Large intestine (tissue), 3 donors: ENCODE measurements around the gene FGGY. TPM values are rescaled to one million over a fixed set of nuclear protein-coding genes. Genes with fewer than 3 reads are reported as not detected.
A peak's percentile ranks its signal among the peaks of the same experiment; 100 is the strongest.

Source experiments
- DNase-seq, 2 donors: peaks; one replicate each; pipeline versions ENCODE4 v3.0.0 to v3.0.0-alpha.2; 2013
- H3K27ac ChIP-seq: one replicate; pipeline ENCODE4 v1.5.1; 2013; ENCODE audit warnings: low read length
- H3K27me3 ChIP-seq: 2 replicates; pipeline ENCODE4 v1.6.1; 2013; ENCODE audit warnings: low read length; ENCODE audit not compliant: control insufficient read depth, insufficient read depth
- H3K36me3 ChIP-seq: 2 replicates; pipeline ENCODE4 v1.6.1; 2013; ENCODE audit warnings: low read length; ENCODE audit not compliant: control insufficient read depth, insufficient read depth
- H3K4me1 ChIP-seq: one replicate; pipeline ENCODE4 v1.6.1; 2013; ENCODE audit warnings: low read length; ENCODE audit not compliant: control insufficient read depth, insufficient read depth
- H3K4me3 ChIP-seq: one replicate; pipeline ENCODE4 v1.5.1; 2013; ENCODE audit warnings: low read length
- H3K9me3 ChIP-seq: one replicate; pipeline ENCODE4 v1.6.1; 2013; ENCODE audit warnings: mild to moderate bottlenecking, low read depth, low read length, moderate library complexity; ENCODE audit not compliant: control insufficient read depth
- WGBS: methylation state at CpG from one replicate; pipeline ENCODE4 v1.1.5; 2013; ENCODE audit warnings: low lambda C conversion rate; ENCODE audit not compliant: insufficient coverage; 5-methylcytosine and 5-hydroxymethylcytosine counted together
- polyA plus RNA-seq: library from polyadenylated mRNA; unstranded; fragments of 120-200 nt; gene quantifications from one replicate; pipeline ENCODE4 v1.2.1, GENCODE V29; 2013

Gene FGGY
- polyA plus RNA-seq, 1 donor: 17.5 TPM

GRCh38 chr1:59397139-59397858, 100.4 kb downstream of the FGGY start:
- no peaks in the 10 kb centered on the region for H3K27me3 ChIP-seq
- H3K4me1 ChIP-seq: peaks cover 41% of the 10 kb centered on the region
- peak overlapping the region; percentile 1 for H3K27ac ChIP-seq
- no peak for DNase-seq
- H3K4me3 ChIP-seq: no peak overlapping the region
- WGBS: no CpG with 5 or more reads among the region's 7 CpGs
- no peaks in the 10 kb centered on the region for H3K9me3 ChIP-seq
- no peaks in the 10 kb centered on the region for H3K36me3 ChIP-seq

GRCh38 chr1:59399642-59400041, 102.7 kb downstream of the FGGY start:
- no peaks in the 10 kb centered on the region for H3K36me3 ChIP-seq
- no peak overlapping the region for H3K4me3 ChIP-seq
- no peaks in the 10 kb centered on the region for H3K9me3 ChIP-seq
- DNase-seq: no peak
- WGBS: 86% methylated on average over 1 of the region's 1 CpG
- H3K4me1 ChIP-seq: peaks cover 21% of the 10 kb centered on the region
- H3K27ac ChIP-seq: no peak overlapping the region
- H3K27me3 ChIP-seq: no peaks in the 10 kb centered on the region

- H3K9me3 ChIP-seq: no peaks in the 10 kb centered on the region
- no peak overlapping the region for H3K4me3 ChIP-seq
- WGBS: 50% methylated on average over 1 of the region's 3 CpGs
- no peak overlapping the region for H3K27ac ChIP-seq
- no peak for DNase-seq
- H3K4me1 ChIP-seq: peaks cover 6% of the 10 kb centered on the region
- H3K27me3 ChIP-seq: no peaks in the 10 kb centered on the region
- H3K36me3 ChIP-seq: no peaks in the 10 kb centered on the region
Measured at GRCh38 chr1:59401581-59401980, 104.7 kb downstream of the FGGY start.

- Histone ChIP-seq H3K4me3 (no peak overlapping the region), H3K27ac (no peak overlapping the region), H3K27me3 (no peaks in the 10 kb centered on the region), H3K36me3 (no peaks in the 10 kb centered on the region), H3K9me3 (no peaks in the 10 kb centered on the region), H3K4me1 (no peaks in the 10 kb centered on the region)
- DNase-seq: no peak
- 68% methylated on average over 3 of the region's 8 CpGs for WGBS
Measured at GRCh38 chr1:59404796-59405195, 107.9 kb downstream of the FGGY start.

- Histone ChIP-seq H3K27me3 (no peaks in the 10 kb centered on the region), H3K36me3 (no peaks in the 10 kb centered on the region), H3K9me3 (no peaks in the 10 kb centered on the region), H3K4me1 (no peaks in the 10 kb centered on the region), H3K4me3 (no peak overlapping the region), H3K27ac (no peak overlapping the region)
- no peak for DNase-seq
- WGBS: no CpG with 5 or more reads among the region's 4 CpGs
Measured at GRCh38 chr1:59406437-59407164, 109.7 kb downstream of the FGGY start.

GRCh38 chr1:59408608-59409240, 111.8 kb downstream of the FGGY start:
- Histone ChIP-seq H3K27ac (no peak overlapping the region), H3K27me3 (no peaks in the 10 kb centered on the region), H3K4me3 (no peak overlapping the region), H3K9me3 (no peaks in the 10 kb centered on the region), H3K4me1 (no peaks in the 10 kb centered on the region), H3K36me3 (no peaks in the 10 kb centered on the region)
- 50% methylated on average over 4 of the region's 4 CpGs for WGBS
- no peak for DNase-seq

GRCh38 chr1:59409549-59409948, 112.7 kb downstream of the FGGY start:
- Histone ChIP-seq H3K36me3 (no peaks in the 10 kb centered on the region), H3K9me3 (no peaks in the 10 kb centered on the region), H3K4me1 (no peaks in the 10 kb centered on the region), H3K27ac (no peak overlapping the region), H3K4me3 (no peak overlapping the region), H3K27me3 (no peaks in the 10 kb centered on the region)
- no peak for DNase-seq

GRCh38 chr1:59409986-59410385, 113.1 kb downstream of the FGGY start:
- H3K27me3 ChIP-seq: no peaks in the 10 kb centered on the region
- no peaks in the 10 kb centered on the region for H3K9me3 ChIP-seq
- H3K4me1 ChIP-seq: no peaks in the 10 kb centered on the region
- DNase-seq: no peak
- no peak overlapping the region for H3K4me3 ChIP-seq
- WGBS: no CpG with 5 or more reads among the region's 2 CpGs
- no peaks in the 10 kb centered on the region for H3K36me3 ChIP-seq
- no peak overlapping the region for H3K27ac ChIP-seq

- Histone ChIP-seq H3K27me3 (no peaks in the 10 kb centered on the region), H3K4me1 (no peaks in the 10 kb centered on the region), H3K9me3 (no peaks in the 10 kb centered on the region), H3K27ac (no peak overlapping the region), H3K36me3 (peaks cover 1% of the 10 kb centered on the region), H3K4me3 (no peak overlapping the region)
- WGBS: 100% methylated on average over 2 of the region's 2 CpGs
- no peak for DNase-seq
Measured at GRCh38 chr1:59410457-59410856, 113.6 kb downstream of the FGGY start.

- H3K4me3 ChIP-seq: no peak overlapping the region
- H3K27ac ChIP-seq: no peak overlapping the region
- peaks cover 2% of the 10 kb centered on the region for H3K36me3 ChIP-seq
- H3K4me1 ChIP-seq: no peaks in the 10 kb centered on the region
- peak in 1 of 2 donors; percentile 51 for DNase-seq
- H3K9me3 ChIP-seq: no peaks in the 10 kb centered on the region
- WGBS: 100% methylated on average over 1 of the region's 3 CpGs
- no peaks in the 10 kb centered on the region for H3K27me3 ChIP-seq
Measured at GRCh38 chr1:59411147-59411546, 114.3 kb downstream of the FGGY start.
